ENCODE measurements around the gene PROKR2.

GRCh38 chr20:5279661-5280060 lies 37.1 kb downstream of the PROKR2 start:
- TF ChIP-seq EZH2phosphoT487 (IDR thresholded peaks at IDR 0.05; ENCODE audit: insufficient read depth, low read depth): no peak
- TF ChIP-seq EZH2 (IDR thresholded peaks at IDR 0.05; ENCODE audit: insufficient read depth, poor library complexity, severe bottlenecking): no peak

Data from GM23248 (cell line).